Hepatic stellate cell (primary cell): Measurements from ENCODE around the gene CHEK1.
A peak's percentile ranks its signal among the peaks of the same experiment; 100 is the strongest.

Experiments used
- DNase-seq: peaks from one replicate; pipeline ENCODE4 v3.0.0; 2011; ENCODE audit warnings: low spot score

The CHEK1 gene

GRCh38 chr11:125626288-125626950 lies 1.5 kb downstream of the CHEK1 start:
- DNase-seq, result peak; percentile 66

- DNase-seq, result no peak
Measured at GRCh38 chr11:125627236-125627910, 2.4 kb downstream of the CHEK1 start.

GRCh38 chr11:125637840-125638239 lies 12.9 kb downstream of the CHEK1 start:
- DNase-seq, result no peak

- no peak for DNase-seq
Measured at GRCh38 chr11:125638315-125638714, 13.4 kb downstream of the CHEK1 start.

- DNase-seq, result no peak
Measured at GRCh38 chr11:125645871-125646270, 20.9 kb downstream of the CHEK1 start.

GRCh38 chr11:125649465-125650166 lies 24.7 kb downstream of the CHEK1 start:
- DNase-seq, result no peak

- DNase-seq, result no peak
Measured at GRCh38 chr11:125662689-125663088, 37.7 kb downstream of the CHEK1 start.

- DNase-seq, result no peak
Measured at GRCh38 chr11:125663910-125664309, 38.9 kb downstream of the CHEK1 start.

GRCh38 chr11:125667151-125667550 lies 42.2 kb downstream of the CHEK1 start:
- DNase-seq, result no peak

GRCh38 chr11:125670172-125670571 lies 45.2 kb downstream of the CHEK1 start:
- DNase-seq, result no peak

- no peak for DNase-seq
Measured at GRCh38 chr11:125671561-125671960, 46.6 kb downstream of the CHEK1 start.

GRCh38 chr11:125674210-125674609 lies 49.2 kb downstream of the CHEK1 start:
- no peak for DNase-seq

GRCh38 chr11:125675196-125675595 lies 50.2 kb downstream of the CHEK1 start:
- no peak for DNase-seq

- DNase-seq, result no peak
Measured at GRCh38 chr11:125679397-125679796, 54.4 kb downstream of the CHEK1 start.

GRCh38 chr11:125679837-125680236 lies 54.9 kb downstream of the CHEK1 start:
- no peak for DNase-seq

- DNase-seq, result no peak
Measured at GRCh38 chr11:125680747-125681146, 55.8 kb downstream of the CHEK1 start, which contains the start of gene ACRV1. Gene ACRV1, minus strand, starts transcription at chr11:125680847. Its CDS starts 67 bp downstream, at chr11:125680780.

GRCh38 chr11:125685228-125685627 lies 60.3 kb downstream of the CHEK1 start:
- DNase-seq, result no peak

- DNase-seq, result no peak
Measured at GRCh38 chr11:125688066-125688465, 63.1 kb downstream of the CHEK1 start.

- DNase-seq, result no peak
Measured at GRCh38 chr11:125688632-125689031, 63.7 kb downstream of the CHEK1 start.

GRCh38 chr11:125689274-125689859 lies 64.4 kb downstream of the CHEK1 start:
- no peak for DNase-seq

- no peak for DNase-seq
Measured at GRCh38 chr11:125690006-125690405, 65.0 kb downstream of the CHEK1 start.

- DNase-seq, result no peak
Measured at GRCh38 chr11:125692887-125693286, 67.9 kb downstream of the CHEK1 start.

GRCh38 chr11:125694951-125695350 lies 70.0 kb downstream of the CHEK1 start:
- DNase-seq, result no peak
